Non-pigmented ciliary epithelial cell (primary cell): Measurements from ENCODE around the gene EPHA10.
"Not testable (repeated sequence)": the region's sequence is repeated elsewhere in the genome, so short reads cannot be mapped to it uniquely, and the experiment has no call there.

Experiments
- DNase-seq: peaks from one replicate; pipeline ENCODE4 v3.0.0-alpha.2; 2010; ENCODE audit warnings: low read depth

EPHA10 gene

DNA sequence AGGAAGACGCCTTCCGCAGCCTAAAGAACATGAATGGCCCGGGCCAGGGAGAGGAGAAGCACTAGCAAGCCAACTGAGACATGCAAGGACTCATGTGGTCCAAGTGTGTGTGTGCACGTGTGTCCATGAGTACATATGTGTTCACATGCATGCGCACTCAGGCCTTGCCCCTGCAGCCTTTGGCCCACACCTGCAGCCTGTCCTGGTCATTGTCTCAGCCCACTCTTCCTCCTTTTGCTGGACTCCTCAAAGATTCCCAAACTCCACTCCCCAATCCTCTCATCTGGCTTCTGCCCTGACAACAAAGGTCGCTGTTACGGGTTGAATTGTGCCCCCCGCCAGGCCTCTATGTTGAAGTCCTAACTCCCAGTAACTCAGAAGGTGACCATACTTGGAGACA lies 50.7 kb downstream of the EPHA10 start:
- DNase-seq, result no peak

DNA sequence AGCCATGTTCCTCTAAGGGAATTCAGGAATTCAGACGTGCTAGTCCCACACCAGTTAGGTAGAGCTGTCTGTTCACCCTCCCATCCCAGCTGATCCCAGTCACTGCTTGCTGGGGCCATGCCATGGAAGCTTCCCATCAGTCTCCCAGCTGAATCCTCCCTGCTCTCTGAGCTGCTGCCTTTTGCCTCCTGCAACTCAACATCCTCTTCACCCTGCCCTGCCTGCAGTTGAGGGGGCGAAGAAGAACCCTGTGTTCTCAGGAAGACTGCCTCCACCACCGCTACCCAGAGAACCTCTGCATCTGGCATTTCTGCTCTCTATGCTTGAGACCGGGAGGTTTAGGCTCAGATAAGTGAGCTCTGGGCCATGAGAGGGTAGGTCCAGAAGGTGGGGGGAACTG lies 56.4 kb downstream of the EPHA10 start:
- no peak for DNase-seq

GRCh38 chr1:37705399-37705798 lies 59.5 kb downstream of the EPHA10 start:
- DNase-seq, result no peak

DNA sequence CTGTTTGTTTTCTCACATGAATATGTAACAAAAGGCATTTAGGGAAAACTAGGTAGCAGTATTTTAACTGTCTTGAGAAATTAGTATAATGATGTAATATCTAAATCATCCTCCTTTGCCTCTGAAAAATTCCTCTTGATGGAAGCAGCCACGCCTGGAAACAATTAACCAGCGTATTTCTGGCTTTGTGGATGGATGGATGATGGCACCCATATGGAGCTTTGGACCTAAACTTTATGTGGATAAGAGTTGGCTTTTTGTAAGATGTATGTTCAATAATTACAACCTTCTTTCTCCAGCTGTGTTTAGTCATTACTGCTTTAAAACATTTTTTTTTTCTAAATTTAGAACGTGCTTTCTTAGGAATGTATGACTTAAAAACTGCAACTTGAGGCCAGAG lies 60.0 kb downstream of the EPHA10 start:
- DNase-seq, result no peak

- DNase-seq, result no peak
Observed at GRCh38 chr1:37703061-37703460, 61.9 kb downstream of the EPHA10 start.

- DNase-seq, result no peak
Observed at GRCh38 chr1:37701051-37701450, 63.9 kb downstream of the EPHA10 start.

- DNase-seq, result no peak
Observed at GRCh38 chr1:37699147-37699546, 65.8 kb downstream of the EPHA10 start.

DNA sequence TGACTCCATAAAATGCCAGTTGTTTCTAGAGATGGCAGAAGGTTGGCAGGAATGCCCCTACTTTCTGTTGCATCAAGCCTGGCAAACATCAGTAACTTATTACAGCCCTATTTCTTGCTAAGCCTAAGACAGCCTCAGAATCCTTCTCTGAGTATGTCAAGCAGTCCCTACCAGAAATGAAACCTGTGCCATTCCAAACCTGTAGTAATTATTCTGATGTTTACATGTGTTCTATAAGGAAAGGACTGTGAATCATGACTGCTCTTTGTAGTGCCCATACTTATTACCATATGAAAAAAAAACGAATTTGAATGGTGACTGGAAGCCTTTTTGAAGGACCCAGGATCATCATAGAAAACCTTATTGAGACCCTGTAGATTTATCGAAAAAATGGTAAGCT lies 67.2 kb downstream of the EPHA10 start:
- no peak for DNase-seq

DNA sequence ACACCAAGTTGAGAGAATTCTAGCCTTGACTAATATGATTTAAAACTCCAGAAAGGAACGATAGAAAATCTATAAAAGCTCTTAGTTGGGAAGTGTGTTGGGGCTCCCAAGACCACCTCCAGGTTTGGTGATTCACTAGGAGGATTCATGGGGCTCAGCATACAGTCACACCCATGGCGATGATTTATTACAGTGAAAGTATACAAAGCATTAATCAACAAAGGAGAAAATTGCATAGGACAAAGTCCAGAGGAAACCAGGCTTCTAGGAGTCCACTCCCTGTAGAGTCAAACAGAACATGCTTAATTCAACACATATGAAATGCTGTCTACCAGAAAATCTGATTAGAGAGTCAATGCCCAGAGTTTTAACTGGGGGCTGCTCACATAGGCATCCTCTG lies 67.8 kb downstream of the EPHA10 start:
- DNase-seq, result no peak

DNA sequence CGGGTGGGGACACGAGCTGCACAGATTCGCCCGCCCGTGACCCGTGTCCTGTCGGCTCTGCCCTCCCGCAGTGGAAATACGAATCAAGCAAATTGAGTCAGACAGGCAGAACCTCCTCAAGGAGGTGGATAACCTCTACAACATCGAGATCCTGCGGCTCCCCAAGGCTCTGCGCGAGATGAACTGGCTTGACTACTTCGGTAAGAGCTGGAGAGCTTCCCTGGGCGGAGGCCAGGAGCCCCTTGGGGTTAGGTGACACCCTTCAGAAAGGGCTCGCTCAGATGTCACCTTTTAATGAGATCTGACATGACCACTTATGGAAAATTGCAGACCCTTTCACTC lies 72.1 kb downstream of the EPHA10 start:
- DNase-seq, result no peak

- DNase-seq, result peak; percentile 90
Observed at GRCh38 chr1:37692078-37692833, 72.7 kb downstream of the EPHA10 start, which contains the start of gene CDCA8. Gene CDCA8 (plus strand): TSS chr1:37692516. CDS start chr1:37692691, 175 bp downstream.

DNA sequence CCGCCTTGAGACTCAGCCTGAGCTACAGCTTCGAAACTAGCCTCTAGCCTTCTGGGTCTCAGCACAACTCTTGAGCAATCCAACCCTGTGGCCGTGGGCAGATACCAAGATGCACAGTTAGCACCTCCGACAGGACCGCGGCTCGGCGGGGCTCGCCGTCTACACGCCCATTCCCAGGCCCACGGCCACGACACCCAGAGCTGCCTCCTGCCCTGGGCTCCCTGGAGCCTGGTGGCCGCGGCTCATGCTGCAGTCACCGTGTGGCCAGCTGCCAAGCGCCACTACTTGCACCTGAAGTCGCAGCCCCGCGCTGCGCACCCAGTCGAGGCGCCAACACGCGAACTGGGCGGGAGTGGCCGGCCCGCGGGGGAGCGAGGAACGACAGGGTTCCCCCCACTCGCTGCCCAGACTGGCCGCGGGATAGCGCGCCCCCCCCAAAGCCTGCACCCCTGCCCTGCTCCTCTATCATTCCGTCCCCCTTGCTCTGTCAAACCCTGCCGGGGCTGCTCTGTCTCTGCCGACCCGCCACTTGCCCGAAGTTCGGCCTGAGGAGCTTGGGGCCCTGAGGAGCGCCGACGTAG lies 73.3 kb downstream of the EPHA10 start:
- DNase-seq, result no peak

GRCh38 chr1:37688926-37689325 lies 76.0 kb downstream of the EPHA10 start:
- no peak for DNase-seq

DNA sequence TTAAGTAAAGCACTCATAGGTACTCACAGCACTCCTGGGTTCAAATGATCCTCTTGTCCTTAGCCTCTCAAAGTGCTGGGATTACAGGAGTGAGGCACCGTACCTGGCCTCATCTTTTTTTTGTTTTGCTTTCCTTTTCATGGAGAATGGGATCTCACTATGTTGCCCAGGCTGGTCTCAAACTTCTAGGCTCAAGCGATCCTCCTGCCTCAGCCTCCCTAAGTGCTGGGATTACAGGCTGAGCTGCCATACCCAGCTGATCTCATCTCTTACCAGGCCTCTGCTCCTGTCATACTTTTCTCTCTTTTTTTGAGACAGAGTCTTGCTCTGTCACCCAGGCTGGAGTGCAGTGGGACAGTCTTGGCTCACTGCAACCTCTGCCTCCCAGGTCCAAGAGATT lies 77.2 kb downstream of the EPHA10 start:
- not testable (repeated sequence) for DNase-seq

- DNase-seq, result no peak
Observed at GRCh38 chr1:37685722-37686121, 79.2 kb downstream of the EPHA10 start.

GRCh38 chr1:37684182-37684581 lies 80.7 kb downstream of the EPHA10 start:
- DNase-seq, result not testable (repeated sequence)

GRCh38 chr1:37682334-37682987 lies 82.5 kb downstream of the EPHA10 start:
- DNase-seq, result peak; percentile 32

DNA sequence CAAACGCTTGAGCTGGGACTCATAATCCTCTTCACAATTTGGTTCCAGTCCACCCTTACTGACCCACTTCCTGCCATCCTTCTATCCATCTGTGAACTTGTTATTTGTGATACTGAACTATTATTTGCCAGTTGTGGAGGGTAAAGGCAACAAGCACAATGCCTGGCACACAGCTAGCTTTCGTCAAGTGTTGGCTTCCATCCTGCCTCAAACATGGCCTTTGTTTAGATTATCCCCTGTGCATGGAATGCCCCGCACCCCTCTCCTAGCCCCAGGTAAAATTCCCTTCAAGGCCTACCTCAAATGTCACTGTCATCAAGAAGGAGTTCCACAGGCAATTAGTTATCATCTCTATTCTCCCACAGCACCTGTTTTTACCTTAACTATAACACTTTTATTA lies 84.0 kb downstream of the EPHA10 start:
- no peak for DNase-seq

- DNase-seq, result no peak
Observed at GRCh38 chr1:37677808-37678207, 87.1 kb downstream of the EPHA10 start.

DNA sequence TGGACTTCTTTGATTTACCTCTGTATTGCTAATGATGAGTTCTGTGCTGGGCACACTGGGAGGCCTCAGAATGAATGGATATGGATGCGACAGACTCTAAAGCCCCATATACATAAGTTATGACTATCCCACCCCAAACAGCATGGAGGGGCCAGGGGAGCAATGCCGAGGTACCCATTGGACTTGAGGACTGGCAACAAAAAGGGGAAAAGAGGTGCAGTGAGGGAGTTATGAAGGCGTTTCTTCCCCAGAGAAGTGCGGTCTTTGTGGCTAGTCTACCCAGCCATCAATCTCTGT lies 87.8 kb downstream of the EPHA10 start:
- DNase-seq, result no peak

GRCh38 chr1:37676281-37677142 lies 88.4 kb downstream of the EPHA10 start:
- no peak for DNase-seq

GRCh38 chr1:37673920-37674319 lies 91.0 kb downstream of the EPHA10 start:
- no peak for DNase-seq
